Natural killer cell (primary cell): ENCODE measurements around the gene ARF3. TPM values are rescaled to one million over a fixed set of nuclear protein-coding genes. Genes with fewer than 3 reads are reported as not detected.

Experiments
- ATAC-seq, 3 donors: fragments of 150-1000 bp in 2 of 3; fragments of 200-7000 bp in 1 of 3; cut with Tn5 transposase; 1 replicate in 1 of 3; 2 replicates in 2 of 3; pipeline ENCODE4 v1.10.0; 2021; ENCODE audit warnings: mild to moderate bottlenecking in 2 of 3, moderate library complexity in 2 of 3
- DNase-seq, 2 donors: peaks; one replicate each; pipeline versions ENCODE4 v3.0.0 to v3.0.0-alpha.2; 2013 to 2021; ENCODE audit warnings: mixed read lengths in 1 of 2
- H3K27ac ChIP-seq: one replicate; pipeline ENCODE4 v1.5.1; 2013; ENCODE audit warnings: mild to moderate bottlenecking, low read length
- H3K27me3 ChIP-seq: one replicate; pipeline ENCODE4 v1.6.1; 2013; ENCODE audit warnings: low read length; ENCODE audit not compliant: control insufficient read depth, insufficient read depth
- H3K36me3 ChIP-seq: one replicate; pipeline ENCODE4 v1.6.1; 2013; ENCODE audit warnings: low read length; ENCODE audit not compliant: control insufficient read depth, insufficient read depth
- H3K4me1 ChIP-seq: one replicate; pipeline ENCODE4 v1.6.1; 2013; ENCODE audit warnings: low read length; ENCODE audit not compliant: control insufficient read depth, insufficient read depth
- H3K4me3 ChIP-seq: one replicate; pipeline ENCODE4 v1.5.1; 2013; ENCODE audit warnings: low read length
- H3K9me3 ChIP-seq: one replicate; pipeline ENCODE4 v1.6.1; 2013; ENCODE audit warnings: low read length; ENCODE audit not compliant: control insufficient read depth, insufficient read depth
- H3K27ac Mint-ChIP-seq, 2 donors: one replicate each; pipeline ENCODE4 v1.8.0; 2022; ENCODE audit warnings: mild to moderate bottlenecking in 2 of 2, mixed read lengths in 2 of 2, moderate library complexity in 1 of 2
- H3K27me3 Mint-ChIP-seq, 2 donors: one replicate each; pipeline ENCODE4 v1.8.0; 2022; ENCODE audit warnings: low read depth in 2 of 2, mixed read lengths in 2 of 2
- H3K36me3 Mint-ChIP-seq: one replicate; pipeline ENCODE4 v1.8.0; 2022; ENCODE audit warnings: mixed read lengths
- H3K4me1 Mint-ChIP-seq, 2 donors: one replicate each; pipeline ENCODE4 v1.8.0; 2022; ENCODE audit warnings: mixed read lengths in 2 of 2
- H3K4me3 Mint-ChIP-seq: one replicate; pipeline ENCODE4 v1.8.0; 2022; ENCODE audit warnings: mild to moderate bottlenecking, moderate library complexity, mixed read lengths
- H3K9me3 Mint-ChIP-seq, 2 donors: one replicate each; pipeline ENCODE4 v1.8.0; 2022; ENCODE audit warnings: mixed read lengths in 2 of 2
- WGBS: methylation state at CpG from one replicate; pipeline ENCODE4 v1.1.7; 2013; ENCODE audit warnings: missing lambda C conversion rate; ENCODE audit not compliant: insufficient coverage; 5-methylcytosine and 5-hydroxymethylcytosine counted together
- intact Hi-C: fragments of 100-400 bp; cut with micrococcal nuclease; formaldehyde crosslinking; loops from one replicate; pipeline ENCODE4 v1.14.2; 2022
- total RNA-seq, 4 donors: library from RNA; stranded (reverse); fragments of 120-200 nt in 1 of 4; gene quantifications; one replicate each; pipeline versions ENCODE4 v1.2.3 to v1.2.4, GENCODE V29; 2013 to 2022
- TF ChIP-seq, protein P1 (sequence below): fragments of 200-600 bp; IDR thresholded peaks from one replicate; pipeline ENCODE4 v1.8.0; 2022; ENCODE audit warnings: antibody characterized with exemption

Gene ARF3
- total RNA-seq, 3 donors from 2014 or later (not counting 1 experiment from before 2014, with no cell fraction given), result 80.7 to 114 (median 88.4) TPM

DNA sequence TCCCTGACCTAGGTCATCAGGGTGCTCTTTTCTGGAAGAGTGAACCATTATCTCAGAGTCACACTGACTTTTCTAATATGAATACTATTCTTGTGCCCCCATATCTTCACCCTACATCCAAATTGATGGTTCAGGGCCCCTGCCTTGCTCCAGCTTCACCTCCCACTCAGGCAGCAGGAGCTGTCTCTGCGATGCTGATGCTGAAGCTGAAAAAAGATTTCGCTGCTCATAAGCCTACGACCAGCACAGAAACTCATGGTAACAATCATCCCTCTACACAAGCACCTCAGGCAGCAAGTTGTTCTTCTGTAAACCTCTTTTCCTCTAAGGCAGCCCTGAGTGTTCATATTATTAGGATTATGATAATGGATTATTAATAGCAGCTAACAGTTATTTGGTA lies 3.2 kb downstream of the ARF3 start:
- Mint-ChIP-seq H3K4me1 (peaks cover 44 to 45% of the 10 kb centered on the region in 2 donors), H3K27ac (peak overlapping the region in 1 of 2 donors; percentile 73), H3K4me3 (no peak overlapping the region), H3K9me3 (no peaks in the 10 kb centered on the region), H3K36me3 (no peaks in the 10 kb centered on the region), H3K27me3 (no peaks in the 10 kb centered on the region)
- intact Hi-C loops, result no loop called here
- WGBS, result 94% methylated on average over 3 of the region's 3 CpGs
- H3K4me1 ChIP-seq, result peaks cover 17% of the 10 kb centered on the region
- DNase-seq (no peak), ATAC-seq (no peak)
- H3K4me3 ChIP-seq, result no peak overlapping the region
- no peak overlapping the region for H3K27ac ChIP-seq
- peaks cover 4% of the 10 kb centered on the region for H3K36me3 ChIP-seq
- no peaks in the 10 kb centered on the region for H3K9me3 ChIP-seq
- no peaks in the 10 kb centered on the region for H3K27me3 ChIP-seq
- TF ChIP-seq, protein P1, sequence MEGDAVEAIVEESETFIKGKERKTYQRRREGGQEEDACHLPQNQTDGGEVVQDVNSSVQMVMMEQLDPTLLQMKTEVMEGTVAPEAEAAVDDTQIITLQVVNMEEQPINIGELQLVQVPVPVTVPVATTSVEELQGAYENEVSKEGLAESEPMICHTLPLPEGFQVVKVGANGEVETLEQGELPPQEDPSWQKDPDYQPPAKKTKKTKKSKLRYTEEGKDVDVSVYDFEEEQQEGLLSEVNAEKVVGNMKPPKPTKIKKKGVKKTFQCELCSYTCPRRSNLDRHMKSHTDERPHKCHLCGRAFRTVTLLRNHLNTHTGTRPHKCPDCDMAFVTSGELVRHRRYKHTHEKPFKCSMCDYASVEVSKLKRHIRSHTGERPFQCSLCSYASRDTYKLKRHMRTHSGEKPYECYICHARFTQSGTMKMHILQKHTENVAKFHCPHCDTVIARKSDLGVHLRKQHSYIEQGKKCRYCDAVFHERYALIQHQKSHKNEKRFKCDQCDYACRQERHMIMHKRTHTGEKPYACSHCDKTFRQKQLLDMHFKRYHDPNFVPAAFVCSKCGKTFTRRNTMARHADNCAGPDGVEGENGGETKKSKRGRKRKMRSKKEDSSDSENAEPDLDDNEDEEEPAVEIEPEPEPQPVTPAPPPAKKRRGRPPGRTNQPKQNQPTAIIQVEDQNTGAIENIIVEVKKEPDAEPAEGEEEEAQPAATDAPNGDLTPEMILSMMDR, result no peak

- Mint-ChIP-seq H3K4me1 (peaks cover 41 to 46% of the 10 kb centered on the region in 2 donors), H3K4me3 (no peak overlapping the region), H3K27me3 (no peaks in the 10 kb centered on the region), H3K9me3 (no peaks in the 10 kb centered on the region), H3K27ac (no peak overlapping the region), H3K36me3 (no peaks in the 10 kb centered on the region)
- no peak for ATAC-seq
- no peak for DNase-seq
- H3K4me1 ChIP-seq, result peaks cover 15% of the 10 kb centered on the region
- H3K9me3 ChIP-seq, result no peaks in the 10 kb centered on the region
- TF ChIP-seq, protein P1, result no peak
- H3K4me3 ChIP-seq, result no peak overlapping the region
- no peaks in the 10 kb centered on the region for H3K27me3 ChIP-seq
- H3K36me3 ChIP-seq, result peaks cover 6% of the 10 kb centered on the region
- H3K27ac ChIP-seq, result no peak overlapping the region
- 93% methylated on average over 4 of the region's 4 CpGs for WGBS
- intact Hi-C loops, result no loop called here
Measured at GRCh38 chr12:48952691-48953090, 4.6 kb downstream of the ARF3 start.

DNA sequence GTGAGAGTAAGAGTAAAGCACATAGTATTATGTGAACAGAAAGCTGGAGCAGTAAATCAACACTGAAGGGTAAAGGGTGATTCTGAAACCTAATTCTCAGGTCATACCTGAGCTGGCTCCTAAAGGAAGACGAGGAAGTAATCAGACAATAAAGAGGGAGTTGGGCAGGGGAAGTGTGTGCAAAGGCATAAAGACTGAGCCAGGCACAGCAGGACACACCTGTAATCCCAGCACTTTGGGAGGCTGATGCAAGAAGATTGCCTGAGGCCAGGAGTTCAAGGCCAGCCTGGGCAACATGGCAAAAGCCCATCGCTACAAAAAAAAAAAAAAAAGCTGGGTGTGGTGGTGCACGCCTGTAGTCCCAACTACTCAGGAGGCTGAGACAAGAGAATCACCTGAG lies 9.6 kb downstream of the ARF3 start:
- H3K4me1 ChIP-seq, result no peaks in the 10 kb centered on the region
- peaks cover 5% of the 10 kb centered on the region for H3K36me3 ChIP-seq
- no peaks in the 10 kb centered on the region for H3K9me3 ChIP-seq
- no peak overlapping the region for H3K27ac ChIP-seq
- no peaks in the 10 kb centered on the region for H3K36me3 Mint-ChIP-seq
- TF ChIP-seq, protein P1, result no peak
- H3K9me3 Mint-ChIP-seq, result no peaks in the 10 kb centered on the region
- no peak overlapping the region for H3K4me3 Mint-ChIP-seq
- no peaks in the 10 kb centered on the region for H3K27me3 ChIP-seq
- H3K4me1 Mint-ChIP-seq, result peaks cover 15 to 23% of the 10 kb centered on the region in 2 donors
- H3K27ac Mint-ChIP-seq, result no peak overlapping the region
- intact Hi-C loops, result no loop called here
- no peak for DNase-seq
- no peak overlapping the region for H3K4me3 ChIP-seq
- ATAC-seq, result no peak
- 86% methylated on average over 3 of the region's 3 CpGs for WGBS
- no peaks in the 10 kb centered on the region for H3K27me3 Mint-ChIP-seq

- Histone ChIP-seq H3K4me1 (no peaks in the 10 kb centered on the region), H3K9me3 (no peaks in the 10 kb centered on the region), H3K27ac (no peak overlapping the region), H3K27me3 (no peaks in the 10 kb centered on the region), H3K4me3 (no peak overlapping the region), H3K36me3 (peaks cover 2% of the 10 kb centered on the region)
- no peaks in the 10 kb centered on the region for H3K27me3 Mint-ChIP-seq
- H3K27ac Mint-ChIP-seq, result no peak overlapping the region
- H3K4me1 Mint-ChIP-seq, result peaks cover 10 to 27% of the 10 kb centered on the region in 2 donors
- intact Hi-C loops, result no loop called here
- H3K9me3 Mint-ChIP-seq, result no peaks in the 10 kb centered on the region
- DNase-seq, result no peak
- TF ChIP-seq, protein P1, result no peak
- no peak overlapping the region for H3K4me3 Mint-ChIP-seq
- ATAC-seq, result no peak
- H3K36me3 Mint-ChIP-seq, result no peaks in the 10 kb centered on the region
- WGBS, result 97% methylated on average over 6 of the region's 6 CpGs
Measured at GRCh38 chr12:48946943-48947342, 10.3 kb downstream of the ARF3 start.
